Neural cell (in vitro differentiated cells): ENCODE data around the gene DLGAP4. TPM values are rescaled to one million over a fixed set of nuclear protein-coding genes. Genes with fewer than 3 reads are reported as not detected.

ENCODE experiments used
- H2AFZ ChIP-seq: fragments of 200-600, 300-800 bp; sonication (generic), shearing (Covaris generic); 2 replicates; pipeline ENCODE4 v1.6.0; 2014; ENCODE audit warnings: low read depth, mild to moderate bottlenecking, antibody characterized with exemption, low read length, moderate library complexity
- H3F3A ChIP-seq: fragments of 200-600 bp; shearing (Covaris generic); 2 replicates; pipeline ENCODE4 v1.6.1; 2016; ENCODE audit warnings: mild to moderate bottlenecking, moderate library complexity, mixed read lengths, antibody characterized with exemption, low read length; ENCODE audit not compliant: insufficient read depth, poor library complexity, severe bottlenecking
- H3K27ac ChIP-seq: fragments of 200-600, 300-800 bp; sonication (generic), shearing (Covaris generic); 2 replicates; pipeline ENCODE4 v1.5.1; 2014; ENCODE audit warnings: mild to moderate bottlenecking, low read length, moderate library complexity
- H3K27me3 ChIP-seq: fragments of 300-800, 200-600 bp; sonication (generic), shearing (Covaris generic); 2 replicates; pipeline ENCODE4 v1.6.0; 2014; ENCODE audit warnings: mild to moderate bottlenecking, low read depth, low read length, moderate library complexity; ENCODE audit not compliant: insufficient read depth
- H3K36me3 ChIP-seq: fragments of 300-800, 200-600 bp; sonication (generic), shearing (Covaris generic); 2 replicates; pipeline ENCODE4 v1.5.1; 2014; ENCODE audit warnings: mild to moderate bottlenecking, antibody characterized with exemption, low read length, moderate library complexity; ENCODE audit not compliant: insufficient read depth
- H3K4me2 ChIP-seq: fragments of 300-800, 200-600 bp; sonication (generic), shearing (Covaris generic); 2 replicates; pipeline ENCODE4 v1.6.0; 2014; ENCODE audit warnings: mild to moderate bottlenecking, low read length
- H3K4me3 ChIP-seq: fragments of 300-800, 200-600 bp; sonication (generic), shearing (Covaris generic); 2 replicates; pipeline ENCODE4 v1.5.1; 2014; ENCODE audit warnings: mild to moderate bottlenecking, low read length, moderate library complexity
- H3K79me2 ChIP-seq: fragments of 200-600 bp; shearing (Covaris generic); replicated peaks from 2 replicates; pipeline ENCODE4 v1.6.0; 2014; ENCODE audit warnings: mild to moderate bottlenecking, low read length, moderate library complexity; ENCODE audit not compliant: insufficient read depth
- H3K9ac ChIP-seq: fragments of 300-800, 200-600 bp; sonication (generic), shearing (Covaris generic); 2 replicates; pipeline ENCODE4 v1.6.1; 2016; ENCODE audit warnings: mild to moderate bottlenecking, low read length, mixed read lengths
- H3K9me2 ChIP-seq: fragments of 200-600 bp; shearing (Covaris generic); 2 replicates; pipeline ENCODE4 v1.6.1; 2016; ENCODE audit warnings: mild to moderate bottlenecking, low read length, mixed read lengths; ENCODE audit not compliant: insufficient read depth
- H3K9me3 ChIP-seq: fragments of 200-600, 300-800 bp; sonication (generic), shearing (Covaris generic); 2 replicates; pipeline ENCODE4 v1.6.1; 2016; ENCODE audit warnings: mild to moderate bottlenecking, mixed run types, low read length, moderate library complexity, mixed read lengths
- H4K20me1 ChIP-seq: fragments of 200-600 bp; shearing (Covaris generic); 2 replicates; pipeline ENCODE4 v1.6.1; 2016; ENCODE audit warnings: mild to moderate bottlenecking, mixed run types; ENCODE audit not compliant: insufficient read depth
- EP300 ChIP-seq: fragments of 450-650 bp; conservative IDR thresholded peaks from 2 replicates; pipeline ENCODE4 v1.6.1; 2014; ENCODE audit warnings: antibody characterized with exemption, mild to moderate bottlenecking, moderate library complexity; ENCODE audit not compliant: poor library complexity, severe bottlenecking
- EZH2 ChIP-seq: fragments of 200-600, 300-800 bp; shearing (Covaris generic), sonication (generic); IDR thresholded peaks from 2 replicates; pipeline ENCODE4 v1.6.1; 2014; ENCODE audit warnings: antibody characterized with exemption, low read length, borderline replicate concordance, mild to moderate bottlenecking; ENCODE audit not compliant: insufficient read depth, poor library complexity, severe bottlenecking
- MXI1 ChIP-seq: fragments of 450-650 bp; conservative IDR thresholded peaks from 2 replicates; pipeline ENCODE4 v1.6.1; 2014; ENCODE audit warnings: antibody characterized with exemption, mild to moderate bottlenecking; ENCODE audit not compliant: poor library complexity, severe bottlenecking
- POLR2AphosphoS5 ChIP-seq: IDR thresholded peaks from 2 replicates; pipeline ENCODE4 v1.6.1; 2012
- RAD21 ChIP-seq: fragments of 450-650 bp; conservative IDR thresholded peaks from 2 replicates; pipeline ENCODE4 v1.6.1; 2014; ENCODE audit warnings: antibody characterized with exemption, mild to moderate bottlenecking, moderate library complexity
- SMC3 ChIP-seq: fragments of 450-650 bp; conservative IDR thresholded peaks from 2 replicates; pipeline ENCODE4 v1.6.1; 2014; ENCODE audit warnings: antibody characterized with exemption, mild to moderate bottlenecking, moderate library complexity; ENCODE audit not compliant: poor library complexity
- TAF1 ChIP-seq: IDR thresholded peaks from 2 replicates; pipeline ENCODE4 v1.6.1; 2012; ENCODE audit warnings: low read depth
- polyA plus RNA-seq: library from polyadenylated mRNA; depleted of rRNA; stranded (reverse); fragments of >200 nt; gene quantifications from 2 replicates; pipeline ENCODE4 v1.2.3, GENCODE V29; 2014
- TF ChIP-seq, protein P1 (sequence below): IDR thresholded peaks from 2 replicates; pipeline ENCODE4 v1.6.1; 2012; ENCODE audit warnings: borderline replicate concordance
- TF ChIP-seq, protein P2 (sequence below): fragments of 450-650 bp; IDR thresholded peaks from 2 replicates; pipeline ENCODE4 v1.5.1; 2014; ENCODE audit warnings: antibody characterized with exemption, mild to moderate bottlenecking, moderate library complexity; ENCODE audit not compliant: poor library complexity, severe bottlenecking

DLGAP4 gene
- polyA plus RNA-seq, 1 donor from 2014 or later: 31.2 TPM

GRCh38 chr20:36493801-36494114 is 187.6 kb downstream of the DLGAP4 start:
- Histone ChIP-seq H3K9me2 (no peaks in the 10 kb centered on the region), H2AFZ (no peak overlapping the region), H4K20me1 (peaks cover 27% of the 10 kb centered on the region), H3K27ac (no peak overlapping the region), H3K4me2 (no peak overlapping the region), H3K9ac (no peak overlapping the region), H3F3A (no peaks in the 10 kb centered on the region), H3K36me3 (no peaks in the 10 kb centered on the region), H3K79me2 (peaks cover 43% of the 10 kb centered on the region), H3K27me3 (no peaks in the 10 kb centered on the region), H3K9me3 (no peaks in the 10 kb centered on the region), H3K4me3 (no peak overlapping the region)
- TF ChIP-seq POLR2AphosphoS5: no peak
- no peak for TF ChIP-seq SMC3
- TF ChIP-seq, protein P1, sequence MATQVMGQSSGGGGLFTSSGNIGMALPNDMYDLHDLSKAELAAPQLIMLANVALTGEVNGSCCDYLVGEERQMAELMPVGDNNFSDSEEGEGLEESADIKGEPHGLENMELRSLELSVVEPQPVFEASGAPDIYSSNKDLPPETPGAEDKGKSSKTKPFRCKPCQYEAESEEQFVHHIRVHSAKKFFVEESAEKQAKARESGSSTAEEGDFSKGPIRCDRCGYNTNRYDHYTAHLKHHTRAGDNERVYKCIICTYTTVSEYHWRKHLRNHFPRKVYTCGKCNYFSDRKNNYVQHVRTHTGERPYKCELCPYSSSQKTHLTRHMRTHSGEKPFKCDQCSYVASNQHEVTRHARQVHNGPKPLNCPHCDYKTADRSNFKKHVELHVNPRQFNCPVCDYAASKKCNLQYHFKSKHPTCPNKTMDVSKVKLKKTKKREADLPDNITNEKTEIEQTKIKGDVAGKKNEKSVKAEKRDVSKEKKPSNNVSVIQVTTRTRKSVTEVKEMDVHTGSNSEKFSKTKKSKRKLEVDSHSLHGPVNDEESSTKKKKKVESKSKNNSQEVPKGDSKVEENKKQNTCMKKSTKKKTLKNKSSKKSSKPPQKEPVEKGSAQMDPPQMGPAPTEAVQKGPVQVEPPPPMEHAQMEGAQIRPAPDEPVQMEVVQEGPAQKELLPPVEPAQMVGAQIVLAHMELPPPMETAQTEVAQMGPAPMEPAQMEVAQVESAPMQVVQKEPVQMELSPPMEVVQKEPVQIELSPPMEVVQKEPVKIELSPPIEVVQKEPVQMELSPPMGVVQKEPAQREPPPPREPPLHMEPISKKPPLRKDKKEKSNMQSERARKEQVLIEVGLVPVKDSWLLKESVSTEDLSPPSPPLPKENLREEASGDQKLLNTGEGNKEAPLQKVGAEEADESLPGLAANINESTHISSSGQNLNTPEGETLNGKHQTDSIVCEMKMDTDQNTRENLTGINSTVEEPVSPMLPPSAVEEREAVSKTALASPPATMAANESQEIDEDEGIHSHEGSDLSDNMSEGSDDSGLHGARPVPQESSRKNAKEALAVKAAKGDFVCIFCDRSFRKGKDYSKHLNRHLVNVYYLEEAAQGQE: no peak
- TF ChIP-seq TAF1: no peak
- TF ChIP-seq EZH2: no peak
- TF ChIP-seq, protein P2, sequence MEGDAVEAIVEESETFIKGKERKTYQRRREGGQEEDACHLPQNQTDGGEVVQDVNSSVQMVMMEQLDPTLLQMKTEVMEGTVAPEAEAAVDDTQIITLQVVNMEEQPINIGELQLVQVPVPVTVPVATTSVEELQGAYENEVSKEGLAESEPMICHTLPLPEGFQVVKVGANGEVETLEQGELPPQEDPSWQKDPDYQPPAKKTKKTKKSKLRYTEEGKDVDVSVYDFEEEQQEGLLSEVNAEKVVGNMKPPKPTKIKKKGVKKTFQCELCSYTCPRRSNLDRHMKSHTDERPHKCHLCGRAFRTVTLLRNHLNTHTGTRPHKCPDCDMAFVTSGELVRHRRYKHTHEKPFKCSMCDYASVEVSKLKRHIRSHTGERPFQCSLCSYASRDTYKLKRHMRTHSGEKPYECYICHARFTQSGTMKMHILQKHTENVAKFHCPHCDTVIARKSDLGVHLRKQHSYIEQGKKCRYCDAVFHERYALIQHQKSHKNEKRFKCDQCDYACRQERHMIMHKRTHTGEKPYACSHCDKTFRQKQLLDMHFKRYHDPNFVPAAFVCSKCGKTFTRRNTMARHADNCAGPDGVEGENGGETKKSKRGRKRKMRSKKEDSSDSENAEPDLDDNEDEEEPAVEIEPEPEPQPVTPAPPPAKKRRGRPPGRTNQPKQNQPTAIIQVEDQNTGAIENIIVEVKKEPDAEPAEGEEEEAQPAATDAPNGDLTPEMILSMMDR: no peak
- no peak for TF ChIP-seq MXI1

DNA sequence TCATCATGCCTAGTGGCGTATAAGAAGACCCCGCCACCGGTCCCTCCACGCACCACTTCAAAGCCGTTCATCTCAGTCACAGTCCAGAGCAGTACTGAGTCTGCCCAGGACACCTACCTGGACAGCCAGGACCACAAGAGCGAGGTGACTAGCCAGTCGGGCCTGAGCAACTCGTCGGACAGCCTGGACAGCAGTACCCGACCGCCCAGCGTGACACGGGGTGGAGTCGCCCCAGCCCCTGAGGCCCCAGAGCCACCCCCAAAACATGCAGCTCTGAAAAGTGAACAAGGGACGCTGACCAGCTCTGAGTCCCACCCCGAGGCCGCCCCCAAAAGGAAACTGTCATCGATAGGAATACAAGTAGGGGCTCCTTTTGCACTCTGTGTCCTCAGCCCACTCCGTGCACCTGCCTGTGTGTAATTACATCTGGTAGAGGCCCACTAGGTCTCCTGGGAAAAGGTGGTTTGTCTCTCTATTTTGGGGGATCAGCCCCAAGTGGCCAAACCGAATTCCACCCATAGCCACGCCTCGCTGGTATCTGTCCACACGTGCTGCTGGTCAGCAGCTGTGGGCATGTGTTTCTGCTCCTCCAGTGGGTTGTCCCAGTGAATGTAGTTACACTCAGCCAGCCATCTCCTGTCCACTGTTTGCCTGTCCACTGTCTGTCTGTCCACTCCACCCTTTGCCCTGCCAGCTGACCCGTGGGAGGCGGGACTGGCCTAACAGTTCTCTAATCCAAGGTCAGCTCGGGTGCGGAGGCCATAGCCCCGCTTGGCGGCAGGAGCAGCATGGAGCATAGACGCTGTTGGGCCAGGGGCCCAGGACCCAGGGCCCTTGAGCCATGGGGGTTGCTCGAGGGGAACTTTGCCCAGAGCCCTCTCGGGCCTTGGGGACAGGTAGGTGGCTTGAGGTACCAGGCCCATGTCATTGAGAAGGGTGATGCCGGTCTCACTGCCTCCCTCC is 190.8 kb downstream of the DLGAP4 start:
- H3K9ac ChIP-seq: no peak overlapping the region
- no peak overlapping the region for H3K27ac ChIP-seq
- H3K9me2 ChIP-seq: no peaks in the 10 kb centered on the region
- peaks cover 15% of the 10 kb centered on the region for H4K20me1 ChIP-seq
- no peak overlapping the region for H2AFZ ChIP-seq
- H3K36me3 ChIP-seq: no peaks in the 10 kb centered on the region
- no peak for TF ChIP-seq TAF1
- TF ChIP-seq, protein P1: no peak
- no peak for TF ChIP-seq POLR2AphosphoS5
- no peak for TF ChIP-seq SMC3
- TF ChIP-seq, protein P2: no peak
- TF ChIP-seq EZH2: no peak
- no peak for TF ChIP-seq RAD21
- TF ChIP-seq MXI1: no peak
- TF ChIP-seq EP300: no peak
- peaks cover 17% of the 10 kb centered on the region for H3K79me2 ChIP-seq
- no peaks in the 10 kb centered on the region for H3K9me3 ChIP-seq
- no peak overlapping the region for H3K4me3 ChIP-seq
- H3K4me2 ChIP-seq: no peak overlapping the region
- H3F3A ChIP-seq: no peaks in the 10 kb centered on the region
- no peaks in the 10 kb centered on the region for H3K27me3 ChIP-seq
